ENCODE data around the gene PDXK. TPM values are rescaled to one million over a fixed set of nuclear protein-coding genes. Genes with fewer than 3 reads are reported as not detected.

Gene PDXK
- total and polyA plus RNA-seq, 2 of the 13 experiments (the other 11 are each of a cell fraction or from before 2014, with no cell fraction given), result 114 to 184 TPM

GRCh38 chr21:43783098-43783700 is 64.3 kb downstream of the PDXK start (continued):
- peak; percentile 90 for TF ChIP-seq SOX5 (CRISPR knock-in tag; IDR thresholded peaks at IDR 0.05; ENCODE audit: borderline replicate concordance)
- peak; percentile 57 for TF ChIP-seq NR2F6 (IDR thresholded peaks at IDR 0.05)
- peak; percentile 66 for TF ChIP-seq NR2F6 (CRISPR knock-in tag; IDR thresholded peaks at IDR 0.05)
- TF ChIP-seq CREM (IDR thresholded peaks at IDR 0.05), result peak; percentile 77; the same call in 1 of the 2 replicates
- no peak for TF ChIP-seq CREM (CRISPR knock-in tag; IDR thresholded peaks at IDR 0.05)
- peak; percentile 86 for TF ChIP-seq ERF (CRISPR knock-in tag; IDR thresholded peaks at IDR 0.05)
- peak; percentile 93 for TF ChIP-seq ATF2 (CRISPR knock-in tag; IDR thresholded peaks at IDR 0.05)
- no peak for TF ChIP-seq ZNF547 (CRISPR knock-in tag; IDR thresholded peaks at IDR 0.05)
- TF ChIP-seq ZFX (CRISPR knock-in tag; IDR thresholded peaks at IDR 0.05; ENCODE audit: low read depth), result peak; percentile 79
- TF ChIP-seq NCOA1 (CRISPR knock-in tag; IDR thresholded peaks at IDR 0.05), result peak; percentile 42; the same call in 1 of the 2 replicates
- TF ChIP-seq, protein P1, sequence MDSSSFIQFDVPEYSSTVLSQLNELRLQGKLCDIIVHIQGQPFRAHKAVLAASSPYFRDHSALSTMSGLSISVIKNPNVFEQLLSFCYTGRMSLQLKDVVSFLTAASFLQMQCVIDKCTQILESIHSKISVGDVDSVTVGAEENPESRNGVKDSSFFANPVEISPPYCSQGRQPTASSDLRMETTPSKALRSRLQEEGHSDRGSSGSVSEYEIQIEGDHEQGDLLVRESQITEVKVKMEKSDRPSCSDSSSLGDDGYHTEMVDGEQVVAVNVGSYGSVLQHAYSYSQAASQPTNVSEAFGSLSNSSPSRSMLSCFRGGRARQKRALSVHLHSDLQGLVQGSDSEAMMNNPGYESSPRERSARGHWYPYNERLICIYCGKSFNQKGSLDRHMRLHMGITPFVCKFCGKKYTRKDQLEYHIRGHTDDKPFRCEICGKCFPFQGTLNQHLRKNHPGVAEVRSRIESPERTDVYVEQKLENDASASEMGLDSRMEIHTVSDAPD (CRISPR knock-in tag; IDR thresholded peaks at IDR 0.05), result peak; percentile 89
- TF ChIP-seq POGK (CRISPR knock-in tag; conservative IDR thresholded peaks at IDR 0.05), result peak; percentile 71; the same call in 1 of the 2 replicates
- peak; percentile 64 for TF ChIP-seq POLR2G (IDR thresholded peaks at IDR 0.05; ENCODE audit: low read depth, low read length)
- peak; percentile 82; the same call in 1 of the 2 replicates for TF ChIP-seq TRIM24 (CRISPR knock-in tag; IDR thresholded peaks at IDR 0.05)
- TF ChIP-seq ZNF607 (CRISPR knock-in tag; IDR thresholded peaks at IDR 0.05; ENCODE audit: borderline replicate concordance), result peak; percentile 81
- TF ChIP-seq FOXK1 (CRISPR knock-in tag; IDR thresholded peaks at IDR 0.05; ENCODE audit: borderline replicate concordance, low read depth), result no peak; the same call in 1 of the 2 replicates
- peak; percentile 87; the same call in 1 of the 2 replicates for TF ChIP-seq KDM3A (CRISPR knock-in tag; IDR thresholded peaks at IDR 0.05; ENCODE audit: low read depth)
- 0 out of 2 replicates have a peak, but pooled peaks have one; percentile 4 for TF ChIP-seq KDM1A (CRISPR knock-in tag; IDR thresholded peaks at IDR 0.05)
- TF ChIP-seq ZBTB7A (CRISPR knock-in tag; IDR thresholded peaks at IDR 0.05), result peak; percentile 85
- no peak; the same call in 1 of the 2 replicates for TF ChIP-seq WIZ (CRISPR knock-in tag; IDR thresholded peaks at IDR 0.05)
- no peak for TF ChIP-seq ZNF18 (CRISPR knock-in tag; IDR thresholded peaks at IDR 0.05; ENCODE audit: insufficient replicate concordance)
- TF ChIP-seq ZHX1 (CRISPR knock-in tag; IDR thresholded peaks at IDR 0.05; ENCODE audit: low read depth), result no peak; the same call in 1 of the 2 replicates
- peak; percentile 50; the same call in 1 of the 2 replicates for TF ChIP-seq KDM6A (CRISPR knock-in tag; IDR thresholded peaks at IDR 0.05; ENCODE audit: low read depth)

Data from HepG2 (cell line).